Measurements from ENCODE around the gene ZFP69B.

Gene ZFP69B

DNA sequence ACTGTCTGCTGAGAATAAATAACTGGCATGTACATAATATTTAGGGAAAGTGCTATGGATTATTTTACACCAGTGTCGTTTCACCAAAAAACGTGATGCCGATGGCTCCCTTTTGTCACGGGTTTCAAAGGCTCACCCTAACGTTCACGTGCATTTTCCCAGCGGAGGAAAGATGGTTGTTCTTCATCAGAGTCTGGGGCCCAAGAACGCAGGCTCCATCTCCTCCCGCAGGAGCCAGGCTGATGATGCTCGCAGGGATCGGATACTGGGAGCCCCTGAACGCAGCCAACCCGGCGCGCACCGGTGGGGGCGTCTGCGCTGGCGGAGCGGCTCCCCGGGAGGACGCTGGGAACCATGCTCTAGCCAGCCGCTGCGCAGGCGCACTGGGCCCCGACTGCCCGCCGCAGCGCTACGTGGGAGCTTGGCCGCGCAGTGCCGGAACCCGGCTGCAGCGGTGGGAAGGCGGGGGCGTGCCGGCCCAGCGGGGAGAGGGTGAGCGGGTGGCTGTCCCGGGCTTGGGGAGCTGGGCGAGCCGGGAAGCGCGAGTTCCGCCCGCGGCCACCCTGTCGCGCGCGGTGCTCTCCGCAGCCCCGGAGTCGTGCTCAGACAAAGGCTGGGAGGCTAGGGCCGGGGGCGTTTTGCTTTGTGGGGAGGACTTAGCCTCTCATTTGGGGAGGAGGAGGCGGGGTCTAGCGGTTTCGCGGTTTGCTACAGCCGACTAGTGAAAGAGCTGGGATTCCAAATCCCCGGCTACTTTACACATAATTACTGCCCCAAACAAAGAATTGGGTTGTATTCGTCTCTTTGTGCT, at the start of gene ZFP69B:
ZFP69B (plus strand) TSS at position 793 of the 811 bp plus-strand sequence. CDS start 486 bp downstream, outside the sequence.
- peak; percentile 12 for DNase-seq (ENCODE audit: low read depth, low spot score)
- H3K27ac ChIP-seq, result peak within 1 kb of the TSS; percentile 77

DNA sequence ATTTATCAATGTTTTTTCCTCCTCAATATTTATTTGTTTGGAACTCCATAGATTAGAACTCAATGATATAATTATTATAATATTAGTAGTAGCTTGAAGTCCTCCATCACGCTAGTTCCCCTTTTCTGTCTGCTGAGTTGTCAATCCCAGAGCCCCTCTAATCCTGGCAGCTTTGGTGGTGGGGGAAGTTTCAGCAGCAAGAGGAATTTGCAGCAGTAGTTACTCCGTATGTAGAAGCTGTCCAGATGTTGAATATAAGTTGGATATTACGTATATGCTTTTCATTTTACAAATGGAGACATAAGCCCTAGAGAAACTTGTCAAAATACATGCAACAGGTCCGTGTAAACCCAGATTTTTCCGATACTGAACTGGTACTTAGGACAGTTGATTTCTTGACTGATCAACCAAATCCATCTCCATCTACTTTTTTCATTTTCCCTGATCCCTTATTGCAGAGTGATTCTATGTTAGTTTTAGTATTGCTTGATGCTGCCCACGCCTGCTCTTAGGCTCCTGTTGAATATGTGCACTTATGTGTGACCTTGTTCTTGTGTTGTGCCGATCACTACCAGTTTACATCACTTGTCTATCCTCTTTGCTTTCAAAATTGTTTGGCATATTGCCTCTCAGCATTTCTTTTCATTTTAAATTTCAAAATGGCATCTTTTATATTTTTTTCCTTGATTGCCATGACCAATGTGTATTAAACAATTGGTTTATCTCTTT, 48.6 kb upstream of the ZFP69B start:
- H3K27ac ChIP-seq, result no peak overlapping the region
- no peak for DNase-seq (ENCODE audit: low read depth, low spot score)

GRCh38 chr1:40404670-40405462, 45.4 kb upstream of the ZFP69B start:
- H3K27ac ChIP-seq, result no peak overlapping the region
- DNase-seq (ENCODE audit: low read depth, low spot score), result no peak

DNA sequence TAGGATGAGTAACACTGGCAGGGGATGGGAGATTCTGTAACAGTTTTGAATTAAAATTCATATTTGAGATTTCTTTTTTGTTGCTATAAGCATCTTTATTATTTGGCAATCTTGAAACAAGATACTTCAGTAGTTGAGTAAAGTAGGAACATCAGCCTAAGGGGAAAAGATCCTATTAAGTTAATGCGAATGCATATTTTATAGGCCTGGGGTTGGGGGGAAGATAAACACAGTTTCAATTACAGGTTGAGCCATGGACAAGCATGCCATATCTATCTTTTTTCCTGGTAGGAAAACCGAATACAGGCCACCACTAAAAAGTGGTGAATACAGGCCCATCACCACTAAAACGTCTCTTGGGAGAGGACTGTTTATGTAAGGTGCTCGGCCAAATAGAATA, 44.5 kb upstream of the ZFP69B start:
- H3K27ac ChIP-seq, result no peak overlapping the region
- no peak for DNase-seq (ENCODE audit: low read depth, low spot score)

DNA sequence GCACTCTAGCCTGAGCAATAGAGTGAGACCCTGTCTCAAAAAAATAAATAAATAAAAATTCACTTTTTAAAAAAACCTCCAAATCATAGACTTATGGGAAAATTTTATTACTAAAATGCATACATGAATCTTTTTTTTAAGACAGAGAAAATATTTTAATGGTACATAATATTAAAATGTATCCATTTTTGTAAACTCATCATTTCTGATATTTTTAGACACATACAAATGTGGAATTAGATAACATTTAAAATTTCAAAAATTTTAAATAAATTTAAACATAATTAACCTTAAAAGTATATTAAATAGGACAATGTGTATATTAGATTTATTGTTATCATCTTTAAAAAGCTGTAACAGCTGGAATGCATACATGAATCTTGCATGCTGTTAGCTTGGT, 42.8 kb upstream of the ZFP69B start:
- H3K27ac ChIP-seq, result no peak overlapping the region
- no peak for DNase-seq (ENCODE audit: low read depth, low spot score)

DNA sequence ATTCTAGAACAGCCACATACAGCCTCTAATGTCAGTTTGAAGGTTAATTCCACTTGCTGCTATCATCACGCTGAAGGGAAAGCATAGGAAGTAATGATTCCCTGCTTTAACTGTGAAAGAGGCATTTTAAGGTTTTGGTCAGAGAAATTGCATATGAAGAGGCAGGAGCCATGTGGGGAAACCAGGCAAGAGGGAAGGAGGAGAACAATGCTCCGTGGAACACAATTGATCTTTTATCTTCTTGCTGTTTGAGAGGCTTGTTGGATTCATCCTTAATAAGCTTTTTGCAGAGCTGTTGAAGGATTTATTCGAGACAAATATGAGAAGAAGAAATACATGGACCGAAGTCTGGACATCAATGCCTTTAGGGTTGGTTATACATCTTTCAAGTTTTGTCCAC, 40.8 kb upstream of the ZFP69B start:
- DNase-seq (ENCODE audit: low read depth, low spot score), result no peak
- no peak overlapping the region for H3K27ac ChIP-seq

DNA sequence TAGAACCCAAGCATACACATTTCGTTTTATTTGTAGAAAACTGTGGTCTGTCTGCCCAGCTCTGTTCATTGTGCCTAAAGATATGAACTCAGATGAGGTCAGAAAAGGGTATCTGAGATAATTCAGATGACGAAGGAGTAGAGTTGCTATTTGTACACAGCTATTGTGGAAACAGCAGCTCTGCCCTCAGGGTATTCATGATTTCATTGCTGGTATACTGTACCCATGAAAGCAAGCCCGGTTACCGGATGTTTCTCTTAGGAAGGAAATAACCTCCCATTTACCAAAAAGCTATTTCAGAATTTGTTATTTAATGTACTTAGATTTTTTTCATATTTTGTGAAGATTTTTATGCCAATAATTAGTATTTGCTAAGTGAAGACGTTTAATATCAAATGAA, 39.0 kb upstream of the ZFP69B start:
- H3K27ac ChIP-seq, result no peak overlapping the region
- DNase-seq (ENCODE audit: low read depth, low spot score), result no peak

DNA sequence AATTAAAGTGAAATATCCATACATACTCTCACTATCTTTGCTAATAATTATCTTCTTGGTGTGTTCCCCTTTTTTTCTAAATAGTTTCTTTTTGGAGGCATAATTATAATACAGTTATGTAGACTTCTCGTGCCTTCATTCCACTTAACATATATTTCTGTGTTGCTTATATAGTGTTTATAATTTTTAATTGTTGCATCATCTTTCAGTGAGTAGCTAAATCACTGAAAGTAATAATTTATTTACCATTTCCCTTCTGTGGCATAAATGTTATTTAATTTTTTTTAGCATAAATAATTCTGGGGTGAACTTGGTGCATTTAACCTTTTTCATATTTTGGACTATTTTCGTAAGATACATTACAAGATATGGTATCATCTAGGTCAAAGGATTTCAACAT, 38.4 kb upstream of the ZFP69B start:
- DNase-seq (ENCODE audit: low read depth, low spot score), result no peak
- no peak overlapping the region for H3K27ac ChIP-seq

GRCh38 chr1:40413527-40414252, 36.6 kb upstream of the ZFP69B start:
- no peak overlapping the region for H3K27ac ChIP-seq
- DNase-seq (ENCODE audit: low read depth, low spot score), result no peak

GRCh38 chr1:40414331-40414730, 35.9 kb upstream of the ZFP69B start:
- DNase-seq (ENCODE audit: low read depth, low spot score), result no peak
- H3K27ac ChIP-seq, result no peak overlapping the region

DNA sequence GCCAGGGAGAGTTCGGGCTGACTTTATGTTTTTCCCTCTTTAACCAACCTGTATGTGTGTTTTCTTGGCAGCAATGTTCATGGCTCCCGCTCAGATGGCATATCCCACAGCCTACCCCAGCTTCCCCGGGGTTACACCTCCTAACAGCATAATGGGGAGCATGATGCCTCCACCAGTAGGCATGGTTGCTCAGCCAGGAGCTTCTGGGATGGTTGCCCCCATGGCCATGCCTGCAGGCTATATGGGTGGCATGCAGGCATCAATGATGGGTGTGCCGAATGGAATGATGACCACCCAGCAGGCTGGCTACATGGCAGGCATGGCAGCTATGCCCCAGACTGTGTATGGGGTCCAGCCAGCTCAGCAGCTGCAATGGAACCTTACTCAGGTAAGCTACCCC, 33.6 kb upstream of the ZFP69B start:
- DNase-seq (ENCODE audit: low read depth, low spot score), result no peak

DNA sequence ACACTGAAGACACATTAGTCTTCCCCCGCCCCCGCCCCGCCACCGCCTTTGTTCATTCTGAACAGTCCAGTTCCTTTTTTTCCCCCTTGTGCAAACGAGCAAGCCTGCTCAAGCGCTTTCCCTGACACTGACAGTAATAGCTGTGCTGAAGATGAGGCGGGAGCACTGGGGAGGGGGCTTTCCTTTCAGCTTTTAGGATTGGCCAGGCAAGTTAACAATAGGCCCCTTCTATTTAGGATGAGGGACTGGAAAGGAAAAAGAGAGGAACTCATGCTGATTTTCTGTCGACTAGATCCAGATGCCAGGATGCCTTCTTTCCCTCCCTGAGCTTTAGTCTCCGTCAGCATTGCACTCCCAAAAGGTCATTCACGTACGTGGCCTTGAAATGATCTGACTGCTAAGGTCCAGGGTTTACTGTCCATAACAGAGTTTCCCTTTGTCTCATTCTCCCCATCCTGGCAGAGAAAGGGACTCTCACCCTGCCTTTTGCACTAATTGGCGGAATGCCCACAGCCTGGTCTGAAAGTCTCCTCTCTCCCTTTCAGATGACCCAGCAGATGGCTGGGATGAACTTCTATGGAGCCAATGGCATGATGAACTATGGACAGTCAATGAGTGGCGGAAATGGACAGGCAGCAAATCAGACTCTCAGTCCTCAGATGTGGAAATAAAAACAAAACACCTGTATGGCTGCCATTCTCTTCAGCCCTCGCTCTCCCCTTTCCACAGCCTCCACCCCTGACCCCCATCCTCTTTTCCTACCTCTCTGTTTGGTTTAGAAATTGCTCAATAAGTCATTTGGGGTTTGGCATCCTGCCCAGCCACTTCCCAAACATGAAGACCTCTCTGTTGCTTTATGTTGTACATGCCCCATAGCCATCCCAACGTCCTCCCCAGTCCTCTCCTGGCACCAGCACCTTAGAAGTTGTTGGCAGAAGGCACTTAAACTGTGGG, 28.6 kb upstream of the ZFP69B start:
- H3K27ac ChIP-seq, result no peak overlapping the region
- no peak for DNase-seq (ENCODE audit: low read depth, low spot score)

More for the DNA sequence above, 33.6 kb upstream of the ZFP69B start:
- H3K27ac ChIP-seq, result no peak overlapping the region

DNA sequence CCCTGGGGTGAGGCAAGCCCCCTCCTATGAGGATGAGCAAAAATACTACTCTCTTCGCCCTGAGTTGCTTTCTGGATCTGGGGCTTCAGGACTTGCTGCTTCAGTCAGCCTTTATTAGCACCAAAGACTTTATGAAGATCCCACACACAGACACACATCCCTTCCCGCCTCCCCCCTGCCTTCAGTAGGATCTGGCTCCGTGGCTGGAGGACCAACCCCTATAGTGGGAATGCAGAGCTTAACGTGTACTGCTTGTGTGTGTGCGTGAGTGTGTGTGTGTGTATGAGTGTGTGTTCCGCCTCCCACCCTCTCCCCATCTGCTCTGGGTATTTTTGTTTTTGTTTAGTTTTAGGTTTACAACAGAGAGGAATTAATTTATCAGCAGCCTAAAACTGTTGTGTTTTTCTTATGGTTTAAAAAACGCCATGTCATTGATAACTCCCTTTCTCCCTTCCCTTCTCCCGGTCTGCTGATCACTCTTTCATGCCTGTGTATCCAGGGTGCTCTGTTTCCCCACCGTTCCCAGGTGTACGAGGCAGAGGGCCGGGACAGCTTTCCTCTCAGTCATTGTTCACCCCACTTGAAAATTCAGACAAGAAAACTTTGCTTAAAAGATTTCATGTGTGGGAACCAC, 27.5 kb upstream of the ZFP69B start:
- no peak for DNase-seq (ENCODE audit: low read depth, low spot score)
- no peak overlapping the region for H3K27ac ChIP-seq

DNA sequence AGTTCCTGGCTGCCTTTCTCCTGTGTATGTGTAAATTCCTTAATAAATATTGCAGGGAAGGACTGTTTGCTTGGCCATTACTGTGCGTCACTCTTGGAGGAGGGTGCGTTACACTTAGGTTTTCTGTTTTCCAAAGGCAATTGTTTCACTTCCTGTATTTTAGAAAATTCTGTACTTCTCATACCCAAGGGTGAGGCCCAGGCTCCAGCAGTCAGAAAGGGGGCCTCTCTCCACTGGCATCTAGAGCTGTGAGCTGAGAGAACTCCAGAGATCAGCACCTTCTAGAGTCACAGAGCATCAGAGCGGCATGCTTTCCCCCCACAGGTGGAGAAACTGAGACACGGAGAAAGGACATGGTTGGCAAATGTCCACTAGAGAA, 27.0 kb upstream of the ZFP69B start:
- DNase-seq (ENCODE audit: low read depth, low spot score), result no peak

GRCh38 chr1:40423951-40424618, 26.2 kb upstream of the ZFP69B start:
- no peak for DNase-seq (ENCODE audit: low read depth, low spot score)
- H3K27ac ChIP-seq, result no peak overlapping the region

More for the DNA sequence above, 27.0 kb upstream of the ZFP69B start:
- H3K27ac ChIP-seq, result no peak overlapping the region

DNA sequence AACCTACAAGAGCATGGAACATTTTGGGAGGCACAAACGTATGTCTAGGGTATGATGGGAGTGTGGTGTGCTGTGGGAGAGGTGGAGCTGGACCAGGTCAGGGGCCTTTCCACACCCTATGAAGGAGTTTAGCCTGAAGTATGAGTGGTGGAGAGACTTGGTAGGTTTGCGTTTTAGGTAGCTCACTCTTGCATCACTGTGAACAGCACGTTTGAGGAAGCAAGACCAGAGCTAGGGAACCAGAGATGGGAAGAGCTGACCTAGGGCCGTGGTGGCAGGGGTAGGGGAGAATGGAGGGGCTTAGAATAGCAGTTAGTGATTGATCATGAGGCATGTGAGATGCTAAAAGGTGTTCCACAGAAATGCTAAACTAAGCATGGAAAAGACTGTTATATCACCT, 25.1 kb upstream of the ZFP69B start:
- DNase-seq (ENCODE audit: low read depth, low spot score), result no peak
- no peak overlapping the region for H3K27ac ChIP-seq

DNA sequence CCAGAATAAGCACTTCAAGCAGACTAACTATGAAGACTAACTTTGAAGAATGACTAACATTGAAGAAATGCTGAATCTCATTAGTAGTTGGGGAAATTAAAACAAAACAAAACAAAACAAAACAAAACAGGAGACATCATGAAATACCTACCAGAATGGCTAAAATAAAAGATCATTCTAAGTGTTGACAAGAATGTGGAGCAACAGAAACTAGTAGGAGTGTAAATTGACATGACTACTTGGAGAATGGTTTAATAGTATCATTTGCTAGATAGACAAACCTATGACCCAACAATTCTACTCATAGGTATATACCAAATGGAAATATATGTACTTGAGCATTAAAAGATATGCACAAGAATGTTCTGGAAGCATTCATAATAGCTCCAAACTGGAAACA, 18.9 kb upstream of the ZFP69B start:
- DNase-seq (ENCODE audit: low read depth, low spot score), result no peak
- no peak overlapping the region for H3K27ac ChIP-seq
